Epithelial cell of esophagus (primary cell): ENCODE results near the gene PDCD5.
"Not testable (repeated sequence)": the region's sequence is repeated elsewhere in the genome, so short reads cannot be mapped to it uniquely, and the experiment has no call there.

Experiments
- DNase-seq: peaks from one replicate; pipeline ENCODE4 v3.0.0; 2010; ENCODE audit warnings: low read depth
- H3K4me3 ChIP-seq: 2 replicates; pipeline ENCODE4 v1.5.1; 2011; ENCODE audit warnings: mild to moderate bottlenecking, low read length, control low read depth
- CTCF ChIP-seq: IDR thresholded peaks from 2 replicates; pipeline ENCODE4 v1.5.1; 2011; ENCODE audit warnings: low read depth, mild to moderate bottlenecking, low read length, control low read depth, inconsistent platforms; ENCODE audit not compliant: insufficient read depth; ENCODE audit errors: missing control alignments

The PDCD5 gene

GRCh38 chr19:32580353-32580900, 563 bp upstream of the PDCD5 start:
- DNase-seq: no peak
- no peak for TF ChIP-seq CTCF
- peak overlapping the region; percentile 86 for H3K4me3 ChIP-seq

- peak overlapping the region; percentile 86 for H3K4me3 ChIP-seq
- TF ChIP-seq CTCF: no peak
- peak; percentile 73 for DNase-seq
Observed at GRCh38 chr19:32581705-32582179, 752 bp downstream of the PDCD5 start.

- DNase-seq, H3K4me3 ChIP-seq: not testable (repeated sequence)
Observed at GRCh38 chr19:32587747-32588504, 6.9 kb downstream of the PDCD5 start.

GRCh38 chr19:32594021-32594420, 13.0 kb downstream of the PDCD5 start:
- no peak for DNase-seq
- no peak for TF ChIP-seq CTCF
- H3K4me3 ChIP-seq: no peak overlapping the region

GRCh38 chr19:32595491-32595890, 14.5 kb downstream of the PDCD5 start:
- TF ChIP-seq CTCF: no peak
- no peak overlapping the region for H3K4me3 ChIP-seq
- no peak for DNase-seq

- no peak for DNase-seq
- H3K4me3 ChIP-seq: no peak overlapping the region
- TF ChIP-seq CTCF: no peak
Observed at GRCh38 chr19:32598022-32598421, 17.0 kb downstream of the PDCD5 start.

- H3K4me3 ChIP-seq: no peak overlapping the region
- TF ChIP-seq CTCF: no peak
- DNase-seq: no peak
Observed at GRCh38 chr19:32599258-32599657, 18.3 kb downstream of the PDCD5 start.
